ENCODE measurements around the gene ACTN1.

DNA sequence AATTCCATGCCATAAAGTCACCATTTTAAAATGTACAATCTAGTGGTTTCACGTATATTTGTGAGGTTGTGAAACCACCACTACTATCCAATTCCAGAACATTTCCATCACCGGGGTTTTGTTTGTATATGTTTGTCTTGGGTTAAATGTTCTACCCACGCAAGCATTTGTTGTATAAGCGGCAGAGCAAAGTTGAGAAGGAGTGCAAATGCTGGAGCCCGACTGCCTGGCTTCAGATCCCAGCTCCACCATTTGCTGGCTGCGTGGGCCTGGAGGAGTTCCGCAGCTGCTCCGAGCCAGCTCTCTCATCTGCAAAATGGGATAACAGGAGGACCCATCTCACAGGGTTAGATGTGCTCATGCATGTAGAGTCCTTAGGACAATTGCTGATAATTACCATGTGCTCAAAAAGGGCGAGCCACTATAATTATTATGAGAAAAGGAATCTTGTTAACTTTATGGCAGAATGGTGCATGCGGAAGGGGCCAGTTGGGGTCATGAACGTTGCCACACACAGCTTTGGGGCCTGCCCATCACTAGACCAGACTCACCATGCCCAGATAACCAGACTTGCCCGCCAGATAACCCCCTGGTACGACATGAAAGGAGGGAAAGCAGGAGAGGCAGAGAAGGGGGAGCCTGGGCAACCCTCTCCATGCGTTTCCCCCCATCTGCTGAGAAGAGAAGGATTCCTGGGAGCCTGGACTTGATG lies 6.4 kb downstream of the ACTN1 start:
- TF ChIP-seq, protein P1, sequence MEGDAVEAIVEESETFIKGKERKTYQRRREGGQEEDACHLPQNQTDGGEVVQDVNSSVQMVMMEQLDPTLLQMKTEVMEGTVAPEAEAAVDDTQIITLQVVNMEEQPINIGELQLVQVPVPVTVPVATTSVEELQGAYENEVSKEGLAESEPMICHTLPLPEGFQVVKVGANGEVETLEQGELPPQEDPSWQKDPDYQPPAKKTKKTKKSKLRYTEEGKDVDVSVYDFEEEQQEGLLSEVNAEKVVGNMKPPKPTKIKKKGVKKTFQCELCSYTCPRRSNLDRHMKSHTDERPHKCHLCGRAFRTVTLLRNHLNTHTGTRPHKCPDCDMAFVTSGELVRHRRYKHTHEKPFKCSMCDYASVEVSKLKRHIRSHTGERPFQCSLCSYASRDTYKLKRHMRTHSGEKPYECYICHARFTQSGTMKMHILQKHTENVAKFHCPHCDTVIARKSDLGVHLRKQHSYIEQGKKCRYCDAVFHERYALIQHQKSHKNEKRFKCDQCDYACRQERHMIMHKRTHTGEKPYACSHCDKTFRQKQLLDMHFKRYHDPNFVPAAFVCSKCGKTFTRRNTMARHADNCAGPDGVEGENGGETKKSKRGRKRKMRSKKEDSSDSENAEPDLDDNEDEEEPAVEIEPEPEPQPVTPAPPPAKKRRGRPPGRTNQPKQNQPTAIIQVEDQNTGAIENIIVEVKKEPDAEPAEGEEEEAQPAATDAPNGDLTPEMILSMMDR (IDR thresholded peaks at IDR 0.05 in 2 of 3, conservative IDR thresholded peaks at IDR 0.05 in 1 of 3; ENCODE audit: control insufficient read depth in 2 of 3, extremely low read depth in 1 of 3, insufficient read depth in 1 of 3, low read depth in 3 of 3, low read length in 3 of 3) = no peak
- TF ChIP-seq SREBF1 (IDR thresholded peaks at IDR 0.05; ENCODE audit: low read length) (no peak), JUND (IDR thresholded peaks at IDR 0.05; ENCODE audit: low read depth, low read length) (no peak), POLR2A (IDR thresholded peaks at IDR 0.05; ENCODE audit: low read depth, low read length) (no peak), RELA (IDR thresholded peaks at IDR 0.05; ENCODE audit: borderline replicate concordance, partially characterized antibody) (no peak), ATF3 (IDR thresholded peaks at IDR 0.05; ENCODE audit: borderline replicate concordance, extremely low read depth, low read depth, low read length) (no peak), EGR1 (IDR thresholded peaks at IDR 0.05; ENCODE audit: borderline replicate concordance in 1 of 2, low read depth in 2 of 2, low read length in 2 of 2) (no peak), CREB1 (IDR thresholded peaks at IDR 0.05; ENCODE audit: low read depth) (no peak), POLR2AphosphoS5 (IDR thresholded peaks at IDR 0.05; ENCODE audit: low read length) (no peak), NFYB (IDR thresholded peaks at IDR 0.05; ENCODE audit: insufficient read depth, low read depth, low read length) (no peak), RAD21 (IDR thresholded peaks at IDR 0.05; ENCODE audit: insufficient read depth, low read depth, low read length) (no peak), WRNIP1 (IDR thresholded peaks at IDR 0.05; ENCODE audit: borderline replicate concordance, low read depth, low read length) (no peak)
- TF ChIP-seq, protein P2, sequence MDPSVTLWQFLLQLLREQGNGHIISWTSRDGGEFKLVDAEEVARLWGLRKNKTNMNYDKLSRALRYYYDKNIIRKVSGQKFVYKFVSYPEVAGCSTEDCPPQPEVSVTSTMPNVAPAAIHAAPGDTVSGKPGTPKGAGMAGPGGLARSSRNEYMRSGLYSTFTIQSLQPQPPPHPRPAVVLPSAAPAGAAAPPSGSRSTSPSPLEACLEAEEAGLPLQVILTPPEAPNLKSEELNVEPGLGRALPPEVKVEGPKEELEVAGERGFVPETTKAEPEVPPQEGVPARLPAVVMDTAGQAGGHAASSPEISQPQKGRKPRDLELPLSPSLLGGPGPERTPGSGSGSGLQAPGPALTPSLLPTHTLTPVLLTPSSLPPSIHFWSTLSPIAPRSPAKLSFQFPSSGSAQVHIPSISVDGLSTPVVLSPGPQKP (IDR thresholded peaks at IDR 0.05; ENCODE audit: low read depth, low read length) = no peak

All from GM12878 (cell line).